SH-SY5Y (cell line): ENCODE data around the gene APBA1.

Experiments used
- GATA2 ChIP-seq: IDR thresholded peaks from 2 replicates; pipeline ENCODE4 v1.6.1; 2011; ENCODE audit warnings: mild to moderate bottlenecking, low read depth, low read length
- GATA3 ChIP-seq: IDR thresholded peaks from 2 replicates; pipeline ENCODE4 v1.6.1; 2011; ENCODE audit warnings: low read depth, mild to moderate bottlenecking, low read length, moderate library complexity

DNA sequence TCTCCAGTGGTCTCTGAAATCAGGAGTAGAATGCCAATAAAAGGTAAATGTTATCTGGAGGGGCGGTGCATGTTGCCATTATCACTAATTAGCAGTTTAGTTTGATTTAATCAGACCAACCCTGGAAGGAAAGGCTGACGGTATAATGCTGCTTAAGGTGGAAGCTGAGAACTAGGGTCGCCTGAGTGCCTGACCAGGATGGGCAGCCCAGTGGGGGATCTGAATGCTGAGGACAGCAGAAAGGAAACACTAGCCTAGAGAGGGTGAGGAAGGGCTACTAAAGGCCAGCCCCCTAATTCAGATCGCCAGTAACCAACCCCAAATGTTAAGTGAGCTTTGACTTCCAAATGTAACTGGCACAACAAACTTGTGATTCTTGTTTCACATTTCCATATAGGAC, 172.2 kb downstream of the APBA1 start:
- TF ChIP-seq GATA2 (no peak), GATA3 (no peak)
